ENCODE data around the gene RASSF8. TPM values are rescaled to one million over a fixed set of nuclear protein-coding genes. Genes with fewer than 3 reads are reported as not detected.

Gene RASSF8
- total RNA-seq, 4 donors from 2014 or later = 93.2 to 127 (median 111) TPM

DNA sequence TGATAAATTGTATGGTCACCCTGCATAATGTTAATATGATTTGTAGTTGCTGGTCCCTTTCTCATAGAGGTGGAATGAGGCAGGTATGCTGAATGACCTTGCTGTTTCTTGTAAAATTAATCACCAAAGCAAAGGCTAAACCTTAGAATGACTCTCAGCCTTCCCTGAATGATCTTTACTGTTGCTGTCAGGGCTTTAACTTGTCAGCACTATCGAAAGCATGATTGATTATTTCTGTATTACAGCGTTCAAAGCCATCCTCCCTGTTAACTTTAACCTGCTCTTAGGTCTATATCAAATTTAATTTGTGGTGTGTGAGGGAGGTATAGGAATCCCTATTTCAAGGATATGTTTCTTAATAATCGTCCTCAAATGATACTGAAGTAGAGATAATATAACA, 23.1 kb downstream of the RASSF8 start:
- TF ChIP-seq, protein P1, sequence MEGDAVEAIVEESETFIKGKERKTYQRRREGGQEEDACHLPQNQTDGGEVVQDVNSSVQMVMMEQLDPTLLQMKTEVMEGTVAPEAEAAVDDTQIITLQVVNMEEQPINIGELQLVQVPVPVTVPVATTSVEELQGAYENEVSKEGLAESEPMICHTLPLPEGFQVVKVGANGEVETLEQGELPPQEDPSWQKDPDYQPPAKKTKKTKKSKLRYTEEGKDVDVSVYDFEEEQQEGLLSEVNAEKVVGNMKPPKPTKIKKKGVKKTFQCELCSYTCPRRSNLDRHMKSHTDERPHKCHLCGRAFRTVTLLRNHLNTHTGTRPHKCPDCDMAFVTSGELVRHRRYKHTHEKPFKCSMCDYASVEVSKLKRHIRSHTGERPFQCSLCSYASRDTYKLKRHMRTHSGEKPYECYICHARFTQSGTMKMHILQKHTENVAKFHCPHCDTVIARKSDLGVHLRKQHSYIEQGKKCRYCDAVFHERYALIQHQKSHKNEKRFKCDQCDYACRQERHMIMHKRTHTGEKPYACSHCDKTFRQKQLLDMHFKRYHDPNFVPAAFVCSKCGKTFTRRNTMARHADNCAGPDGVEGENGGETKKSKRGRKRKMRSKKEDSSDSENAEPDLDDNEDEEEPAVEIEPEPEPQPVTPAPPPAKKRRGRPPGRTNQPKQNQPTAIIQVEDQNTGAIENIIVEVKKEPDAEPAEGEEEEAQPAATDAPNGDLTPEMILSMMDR (IDR thresholded peaks at IDR 0.05) = no peak
- TF ChIP-seq POLR2AphosphoS5 (IDR thresholded peaks at IDR 0.05) = no peak
- TF ChIP-seq POLR2A (IDR thresholded peaks at IDR 0.05) = no peak
- no peak for TF ChIP-seq EP300 (IDR thresholded peaks at IDR 0.05)
- no peak overlapping the region for H3K27ac ChIP-seq
- WGBS, 2 donors (ENCODE audit: low coverage in 1 of 2) = 53 to 56% methylated on average over 3 of the region's 3 CpGs
- H3K27me3 ChIP-seq = no peaks in the 10 kb centered on the region
- ATAC-seq = no peak
- H3K4me3 ChIP-seq = no peak overlapping the region
- H3K36me3 ChIP-seq = no peaks in the 10 kb centered on the region
- peaks cover 17 to 89% (median 20%) of the 10 kb centered on the region in 3 donors for H3K4me1 ChIP-seq
- H3K9me3 ChIP-seq = no peaks in the 10 kb centered on the region

- Histone ChIP-seq H3K36me3 (no peaks in the 10 kb centered on the region), H3K4me3 (no peak overlapping the region), H3K9me3 (no peaks in the 10 kb centered on the region), H3K27me3 (no peaks in the 10 kb centered on the region), H3K27ac (peak overlapping the region in 1 of 4 donors; percentile 0), H3K4me1 (peaks cover 17 to 90% (median 21%) of the 10 kb centered on the region in 3 donors)
- WGBS, 2 donors (ENCODE audit: low coverage in 1 of 2) = no CpG with 5 or more reads among the region's 1 CpG
- ATAC-seq = no peak
- TF ChIP-seq, protein P1 (IDR thresholded peaks at IDR 0.05) = no peak
- TF ChIP-seq POLR2AphosphoS5 (IDR thresholded peaks at IDR 0.05) (no peak), EP300 (IDR thresholded peaks at IDR 0.05) (no peak), POLR2A (IDR thresholded peaks at IDR 0.05) (no peak)
Measured at GRCh38 chr12:25982416-25982815, 23.9 kb downstream of the RASSF8 start.

DNA sequence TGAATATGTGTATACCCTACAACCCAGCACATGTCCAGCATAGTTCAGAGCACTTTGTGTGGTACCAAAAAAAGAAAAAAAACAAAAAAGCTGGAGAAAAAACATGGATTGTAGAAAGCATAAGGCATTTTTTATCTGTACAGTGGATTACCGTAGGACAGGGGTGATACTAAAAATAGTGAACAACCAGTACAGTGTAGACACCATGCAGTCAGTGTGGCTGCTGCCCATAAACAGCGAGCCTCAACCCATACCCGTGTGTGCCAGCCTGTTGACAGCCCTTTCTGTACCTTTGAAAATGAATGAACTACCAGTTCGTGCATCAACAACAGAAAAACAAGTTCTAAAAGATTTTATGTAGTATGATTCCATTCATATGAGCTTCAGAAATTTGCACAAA, 25.1 kb downstream of the RASSF8 start:
- TF ChIP-seq POLR2A (IDR thresholded peaks at IDR 0.05) = no peak
- TF ChIP-seq, protein P1 (IDR thresholded peaks at IDR 0.05) = no peak
- TF ChIP-seq EP300 (IDR thresholded peaks at IDR 0.05) = no peak
- TF ChIP-seq POLR2AphosphoS5 (IDR thresholded peaks at IDR 0.05) = no peak
- H3K27me3 ChIP-seq = no peaks in the 10 kb centered on the region
- H3K4me1 ChIP-seq = peaks cover 17 to 90% (median 26%) of the 10 kb centered on the region in 3 donors
- WGBS, 2 donors (ENCODE audit: low coverage in 1 of 2) = 66 to 73% methylated on average over 4 of the region's 4 CpGs
- H3K4me3 ChIP-seq = no peak overlapping the region
- peak overlapping the region in 2 of 4 donors; percentile 43 to 72 for H3K27ac ChIP-seq
- ATAC-seq = no peak
- no peaks in the 10 kb centered on the region for H3K36me3 ChIP-seq
- no peaks in the 10 kb centered on the region for H3K9me3 ChIP-seq

DNA sequence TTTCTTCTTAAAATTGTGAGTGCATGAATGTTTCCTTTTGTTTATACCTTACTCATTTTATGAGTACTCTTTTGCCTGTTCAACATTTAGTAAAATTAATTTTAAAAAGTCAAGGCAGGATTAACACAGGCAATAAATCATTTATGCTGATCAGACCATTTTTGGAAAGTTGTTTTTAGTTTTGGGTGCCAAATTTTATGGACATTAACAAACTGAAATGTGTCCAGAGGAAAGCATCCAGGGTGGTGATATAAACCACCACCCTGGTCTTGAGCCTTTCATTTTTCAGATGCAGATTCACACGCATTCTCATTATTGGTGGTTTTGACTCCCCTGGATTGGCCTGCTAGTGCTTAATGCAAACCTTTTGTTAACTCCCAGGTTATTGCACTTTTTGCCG, 26.3 kb downstream of the RASSF8 start:
- no peak for ATAC-seq
- Histone ChIP-seq H3K27ac (peak overlapping the region; percentile 52 to 72 (median 60)), H3K4me1 (peaks cover 13 to 92% (median 25%) of the 10 kb centered on the region in 3 donors), H3K9me3 (no peaks in the 10 kb centered on the region), H3K36me3 (no peaks in the 10 kb centered on the region), H3K4me3 (no peak overlapping the region), H3K27me3 (no peaks in the 10 kb centered on the region)
- TF ChIP-seq, protein P1 (IDR thresholded peaks at IDR 0.05) = no peak
- peak; percentile 52 for TF ChIP-seq POLR2AphosphoS5 (IDR thresholded peaks at IDR 0.05)
- TF ChIP-seq POLR2A (IDR thresholded peaks at IDR 0.05) = no peak
- no peak for TF ChIP-seq EP300 (IDR thresholded peaks at IDR 0.05)
- 41 to 50% methylated on average over 2 of the region's 2 CpGs for WGBS, 2 donors (ENCODE audit: low coverage in 1 of 2)

GRCh38 chr12:25985316-25986175, 27.1 kb downstream of the RASSF8 start:
- Histone ChIP-seq H3K27ac (peak overlapping the region; percentile 52 to 72 (median 60)), H3K4me1 (peaks cover 13 to 96% (median 25%) of the 10 kb centered on the region in 3 donors), H3K27me3 (no peaks in the 10 kb centered on the region), H3K36me3 (no peaks in the 10 kb centered on the region), H3K9me3 (no peaks in the 10 kb centered on the region), H3K4me3 (no peak overlapping the region)
- 69 to 76% methylated on average over 8 of the region's 8 CpGs for WGBS, 2 donors (ENCODE audit: low coverage in 1 of 2)
- TF ChIP-seq POLR2A (IDR thresholded peaks at IDR 0.05) (no peak), POLR2AphosphoS5 (IDR thresholded peaks at IDR 0.05) (no peak), EP300 (IDR thresholded peaks at IDR 0.05) (no peak)
- TF ChIP-seq, protein P1 (IDR thresholded peaks at IDR 0.05) = no peak
- ATAC-seq = peak; percentile 52
